HepG2 (cell line): ENCODE results near the gene ADAM15. TPM values are rescaled to one million over a fixed set of nuclear protein-coding genes. Genes with fewer than 3 reads are reported as not detected.

Experiments used
- ATAC-seq: fragments of 200-7000 bp; cut with Tn5 transposase; 3 replicates; pipeline ENCODE4 v1.9.1; 2020; ENCODE audit warnings: mild to moderate bottlenecking, moderate library complexity
- BruUV-seq: library from RNA; stranded (reverse); fragments of 400-500 nt; replicated peaks from 2 replicates; lab custom pipeline; 2021; lab: Mats Ljungman, UMichigan
- CTCF ChIA-PET: fragments of 300-600 bp; formaldehyde crosslinking; extraction: SDS; loops from one replicate; lab custom pipeline; 2021; ENCODE audit warnings: low total read pairs, inconsistent platforms, low intra/inter-chr PET ratio; lab: Yijun Ruan, JAX
- POLR2A ChIA-PET: fragments of 350-600 bp; sonication (Branson Sonifier 250); formaldehyde crosslinking; loops from one replicate; lab custom pipeline; 2020; ENCODE audit warnings: antibody characterized with exemption, inconsistent platforms; lab: Yijun Ruan, JAX
- DNase-seq: peaks from one replicate; pipeline ENCODE4 v3.0.0-alpha.2; 2015; ENCODE audit warnings: low spot score
- FAIRE-seq: peaks from 3 replicates; lab custom pipeline; 2011; peaks lifted over from hg19 to GRCh38; lab: Jason Lieb, UNC
- H2AFZ ChIP-seq: one replicate; pipeline ENCODE4 v1.6.1; 2011; ENCODE audit warnings: low read length, inconsistent platforms
- H3K27ac ChIP-seq: fragments of 300-600 bp; 3 replicates; pipeline ENCODE4 v1.8.0; 2011; ENCODE audit warnings: mixed run types, mild to moderate bottlenecking, mixed read lengths, low read length, inconsistent platforms; ENCODE audit not compliant: insufficient read depth; ENCODE audit errors: extremely low read length
- H3K27me3 ChIP-seq, 2 experiments: fragments of 200-600 bp in 1 of 2; 2 replicates in 1 of 2; 3 replicates in 1 of 2; pipeline versions ENCODE4 v1.6.0 to v1.8.0; 2011; ENCODE audit warnings: low read length in 2 of 2, mild to moderate bottlenecking in 2 of 2, moderate library complexity in 2 of 2, inconsistent platforms in 1 of 2; ENCODE audit not compliant: insufficient read depth in 2 of 2, control insufficient read depth in 1 of 2
- H3K36me3 ChIP-seq, 2 experiments: fragments of 200-600 bp in 1 of 2; replicated peaks in 1 of 2; 2 replicates in 1 of 2; 3 replicates in 1 of 2; pipeline versions ENCODE4 v1.5.1 to v1.8.0; 2011; ENCODE audit warnings: low read length in 2 of 2, inconsistent platforms in 1 of 2; ENCODE audit not compliant: insufficient read depth in 2 of 2, control insufficient read depth in 1 of 2
- H3K4me1 ChIP-seq: 2 replicates; pipeline ENCODE4 v1.5.1; 2012; ENCODE audit warnings: low read length, inconsistent platforms; ENCODE audit not compliant: insufficient read depth
- H3K4me2 ChIP-seq: 2 replicates; pipeline ENCODE4 v1.6.0; 2011; ENCODE audit warnings: low read depth, low read length, inconsistent platforms
- H3K4me3 ChIP-seq, 3 experiments: fragments of 200-600 bp in 1 of 3; sonication (generic), shearing (Covaris generic) in 1 of 3; replicated peaks in 1 of 3; 2 replicates each; pipeline ENCODE4 v1.5.1; 2011 to 2016; ENCODE audit warnings: low read length in 3 of 3, inconsistent platforms in 2 of 3, low read depth in 2 of 3, mild to moderate bottlenecking in 2 of 3, control low read depth in 1 of 3, mixed read lengths in 1 of 3; ENCODE audit not compliant: insufficient read depth in 1 of 3
- H3K79me2 ChIP-seq: one replicate; pipeline ENCODE4 v1.6.1; 2011; ENCODE audit warnings: low read length, inconsistent platforms; ENCODE audit not compliant: insufficient read depth
- H3K9ac ChIP-seq: 2 replicates; pipeline ENCODE4 v1.6.0; 2011; ENCODE audit warnings: mild to moderate bottlenecking, low read depth, low read length, inconsistent platforms; ENCODE audit not compliant: insufficient read depth
- H3K9me3 ChIP-seq: 2 replicates; pipeline ENCODE4 v1.5.1; 2012; ENCODE audit warnings: mild to moderate bottlenecking, low read length
- H4K20me1 ChIP-seq: 2 replicates; pipeline ENCODE4 v1.6.0; 2011; ENCODE audit warnings: inconsistent platforms, mild to moderate bottlenecking, low read length, moderate library complexity; ENCODE audit not compliant: insufficient read depth
- ATF7 ChIP-seq, 2 experiments: fragments of 450-650 bp in 1 of 2; sonication (generic) in 1 of 2; formaldehyde crosslinking in 1 of 2; IDR thresholded peaks; 2 replicates each; pipeline versions ENCODE4 v1.4.0 to v1.6.1; 2016 to 2020; ENCODE audit warnings: antibody characterized with exemption in 1 of 2, mild to moderate bottlenecking in 1 of 2, missing genetic modification reagents in 1 of 2
- HNRNPL ChIP-seq: fragments of 200-400 bp; formaldehyde crosslinking; IDR thresholded peaks from 2 replicates; pipeline ENCODE4 v1.6.1; 2017; ENCODE audit warnings: mild to moderate bottlenecking, low read depth, low read length
- NPAS2 ChIP-seq: sonication (generic); formaldehyde crosslinking; IDR thresholded peaks from 2 replicates; pipeline ENCODE4 v1.8.0; 2022; ENCODE audit warnings: mild to moderate bottlenecking, missing genetic modification reagents, borderline replicate concordance
- SAP130 ChIP-seq: IDR thresholded peaks from 2 replicates; pipeline ENCODE4 v1.6.1; 2016; ENCODE audit warnings: low read depth
- SRSF1 ChIP-seq: fragments of 200-400 bp; formaldehyde crosslinking; optimal IDR thresholded peaks from 2 replicates; pipeline ENCODE3; 2017; ENCODE audit warnings: mild to moderate bottlenecking, low read depth, low read length, moderate library complexity
- ZFP91 ChIP-seq: sonication (generic); formaldehyde crosslinking; IDR thresholded peaks from 2 replicates; pipeline ENCODE4 v1.9.0; 2022; ENCODE audit warnings: missing genetic modification reagents, mild to moderate bottlenecking, borderline replicate concordance
- ZNF362 ChIP-seq: sonication (generic); formaldehyde crosslinking; IDR thresholded peaks from 2 replicates; pipeline ENCODE4 v1.4.0; 2020; ENCODE audit warnings: missing genetic modification reagents, mild to moderate bottlenecking, borderline replicate concordance
- WGBS: methylation state at CpG from one replicate; pipeline ENCODE4 v1.1.6; 2017; ENCODE audit warnings: low lambda C conversion rate; 5-methylcytosine and 5-hydroxymethylcytosine counted together
- in situ Hi-C: cut with HindIII; loops from 2 replicates; pipeline ENCODE4 v1.10.0; 2017; ENCODE audit warnings: low pct_unique_long_range_greater_than_20kb; ENCODE audit not compliant: extremely low pct_ligation_motif_present
- intact Hi-C: fragments of 100-400 bp; cut with micrococcal nuclease; formaldehyde crosslinking; loops from one replicate; pipeline ENCODE4 v1.10.0; 2022; ENCODE audit not compliant: unreplicated experiment
- polyA plus RNA-seq, 8 experiments: library from polyadenylated mRNA; depleted of rRNA in 3 of 8; stranded (reverse) in 7 of 8; unstranded in 1 of 8; fragments of >200 nt; fragmentation: Illumina TruSeq in 4 of 8; extraction: Trizol in 4 of 8; gene quantifications; 2 replicates each; pipeline versions ENCODE4 v1.2.1 to v1.2.3, GENCODE V29; 2011 to 2016; ENCODE audit warnings: low read depth in 4 of 8, missing spikeins in 1 of 8, mixed read lengths in 1 of 8; ENCODE audit not compliant: insufficient read depth in 1 of 8
- total RNA-seq, 5 experiments: library from RNA; depleted of rRNA; stranded (reverse); fragments of >200 nt; fragmentation: Illumina TruSeq; extraction: Trizol; gene quantifications; 2 replicates each; pipeline ENCODE4 v1.2.3, GENCODE V29; 2016; ENCODE audit warnings: low read depth in 1 of 5

ADAM15 gene
- total and polyA plus RNA-seq, 2 of the 13 experiments (the other 11 are each of a cell fraction or from before 2014, with no cell fraction given): 17.9 to 25.6 TPM

DNA sequence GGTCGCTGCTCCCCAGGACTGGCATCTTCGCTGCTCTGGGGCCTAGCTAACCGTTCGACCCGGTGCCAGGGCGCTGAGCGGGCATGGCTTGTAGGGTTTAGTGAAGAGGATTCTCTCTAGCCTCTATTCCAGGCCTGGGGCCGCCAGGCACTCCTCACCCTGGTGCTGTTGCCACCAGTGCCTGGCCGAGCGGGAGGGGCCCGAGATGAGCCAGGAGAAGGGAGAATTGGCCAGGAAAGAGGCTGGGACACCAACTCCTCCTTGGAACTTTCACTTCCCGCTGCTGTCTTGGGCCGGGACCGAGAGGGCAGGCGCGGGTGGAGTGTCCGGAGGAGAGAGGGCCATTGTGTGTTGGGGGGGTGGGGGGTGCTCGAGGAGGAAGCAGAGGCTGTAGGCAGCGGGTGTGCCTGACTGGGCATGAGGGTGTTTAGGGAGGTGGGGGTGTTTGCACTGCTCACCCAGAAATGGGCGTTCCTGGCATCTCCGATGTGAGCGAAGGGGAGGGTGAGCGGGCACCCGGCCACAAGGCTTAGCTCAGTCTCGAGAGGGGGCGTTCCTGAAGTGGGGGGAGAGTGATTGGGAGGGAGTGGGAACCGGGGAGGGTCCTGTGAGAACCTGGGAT, 772 bp downstream of the ADAM15 start:
- POLR2A ChIA-PET: interaction anchor here (0.9 to 2.7 kb wide), 3 partner anchors 13 to 81 kb away, joined by 3 to 8 read pairs (median 4); partner anchors contain the start of gene SHC1
- Histone ChIP-seq H2AFZ (no peak overlapping the region), H3K9ac (peak overlapping the region; percentile 57), H4K20me1 (no peaks in the 10 kb centered on the region), H3K9me3 (no peaks in the 10 kb centered on the region), H3K4me3 (peak overlapping the region; percentile 59 to 88 (median 70)), H3K27ac (no peak overlapping the region), H3K4me2 (peak overlapping the region; percentile 94), H3K36me3 (peaks cover 0 to 10% of the 10 kb centered on the region in 2 experiments; a peak in 3 of 5 replicates), H3K79me2 (no peaks in the 10 kb centered on the region), H3K4me1 (peaks cover 52% of the 10 kb centered on the region), H3K27me3 (no peaks in the 10 kb centered on the region)
- 3% methylated on average over 16 of the region's 27 CpGs for WGBS
- ATAC-seq (peak; percentile 16), FAIRE-seq (no peak), DNase-seq (no peak)
- intact Hi-C loops (no loop called here), in situ Hi-C loops (no loop called here)
- CTCF ChIA-PET: interaction anchor here (0.8 to 1.9 kb wide), 4 partner anchors 10 to 91 kb away, joined by 3 to 7 read pairs (median 4); no protein-coding TSS in a partner anchor
- TF ChIP-seq ZNF362 (CRISPR knock-in tag) (no peak), NPAS2 (CRISPR knock-in tag) (no peak), HNRNPL (peak; percentile 77; the same call in 1 of the 2 replicates), ATF7 (IDR thresholded peaks at IDR 0.05) (no peak), ATF7 (CRISPR knock-in tag; IDR thresholded peaks at IDR 0.05) (0 out of 2 replicates have a peak, but pooled peaks have one; percentile 15), ZFP91 (CRISPR knock-in tag) (peak; percentile 41; the same call in 1 of the 2 replicates), SRSF1 (peak; percentile 40), SAP130 (CRISPR knock-in tag) (peak; percentile 2; the same call in 1 of the 2 replicates)
- BruUV-seq: no TSS peak
